ENCODE data around the gene SNW1. TPM values are rescaled to one million over a fixed set of nuclear protein-coding genes. Genes with fewer than 3 reads are reported as not detected.

The SNW1 gene
- total and polyA plus RNA-seq, 2 of the 13 experiments (the other 11 are each of a cell fraction or from before 2014, with no cell fraction given), result 23.2 to 65.8 TPM

DNA sequence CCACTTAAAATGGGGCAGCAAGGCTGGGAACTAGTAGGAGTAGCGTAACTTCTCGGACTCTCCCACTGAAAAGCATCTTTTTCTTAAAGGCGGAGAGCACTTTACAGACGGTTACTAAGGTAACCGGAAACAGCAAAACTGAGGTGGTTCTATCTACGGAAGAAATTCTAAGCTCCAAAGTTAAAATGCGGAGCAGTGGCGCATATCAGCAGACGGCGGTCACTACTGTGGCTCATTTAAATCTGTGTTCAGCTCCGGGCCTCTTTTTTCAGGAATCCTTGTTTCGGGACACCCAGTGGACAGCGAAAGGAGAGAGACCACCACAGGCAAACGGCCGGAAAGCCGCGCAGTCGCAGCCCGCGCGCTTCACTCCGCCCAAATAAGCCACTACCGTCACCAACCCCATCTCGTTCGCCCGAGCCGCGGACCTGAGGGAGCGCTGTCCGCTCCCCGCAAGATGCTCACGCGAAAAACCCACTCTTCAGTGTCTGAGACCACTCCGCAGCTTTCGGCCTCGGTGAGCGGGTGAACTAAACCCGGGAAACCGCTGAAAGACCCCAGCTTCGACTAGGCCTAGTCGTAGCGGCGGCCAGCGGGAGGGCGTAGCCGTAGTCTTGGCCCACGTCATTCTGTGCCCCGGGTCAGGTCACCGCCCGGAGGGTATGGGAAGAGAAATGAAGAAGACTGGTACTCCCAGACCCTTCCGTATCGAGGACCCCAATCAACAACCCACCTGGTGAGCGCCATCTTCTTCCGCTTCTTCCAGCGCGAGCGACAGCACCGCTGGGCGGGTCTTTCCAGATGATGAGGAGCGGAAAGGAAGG, at the start of gene SNW1 (continued):
- TF ChIP-seq, protein P1, sequence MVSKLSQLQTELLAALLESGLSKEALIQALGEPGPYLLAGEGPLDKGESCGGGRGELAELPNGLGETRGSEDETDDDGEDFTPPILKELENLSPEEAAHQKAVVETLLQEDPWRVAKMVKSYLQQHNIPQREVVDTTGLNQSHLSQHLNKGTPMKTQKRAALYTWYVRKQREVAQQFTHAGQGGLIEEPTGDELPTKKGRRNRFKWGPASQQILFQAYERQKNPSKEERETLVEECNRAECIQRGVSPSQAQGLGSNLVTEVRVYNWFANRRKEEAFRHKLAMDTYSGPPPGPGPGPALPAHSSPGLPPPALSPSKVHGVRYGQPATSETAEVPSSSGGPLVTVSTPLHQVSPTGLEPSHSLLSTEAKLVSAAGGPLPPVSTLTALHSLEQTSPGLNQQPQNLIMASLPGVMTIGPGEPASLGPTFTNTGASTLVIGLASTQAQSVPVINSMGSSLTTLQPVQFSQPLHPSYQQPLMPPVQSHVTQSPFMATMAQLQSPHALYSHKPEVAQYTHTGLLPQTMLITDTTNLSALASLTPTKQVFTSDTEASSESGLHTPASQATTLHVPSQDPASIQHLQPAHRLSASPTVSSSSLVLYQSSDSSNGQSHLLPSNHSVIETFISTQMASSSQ (IDR thresholded peaks at IDR 0.05; ENCODE audit: low read depth), result no peak
- TF ChIP-seq, protein P1 (CRISPR knock-in tag; IDR thresholded peaks at IDR 0.05; ENCODE audit: borderline replicate concordance), result 0 out of 2 replicates have a peak, but pooled peaks have one; percentile 15
- peak; percentile 46; the same call in 1 of the 2 replicates for TF ChIP-seq PBX2 (CRISPR knock-in tag; IDR thresholded peaks at IDR 0.05)
- TF ChIP-seq, protein P2, sequence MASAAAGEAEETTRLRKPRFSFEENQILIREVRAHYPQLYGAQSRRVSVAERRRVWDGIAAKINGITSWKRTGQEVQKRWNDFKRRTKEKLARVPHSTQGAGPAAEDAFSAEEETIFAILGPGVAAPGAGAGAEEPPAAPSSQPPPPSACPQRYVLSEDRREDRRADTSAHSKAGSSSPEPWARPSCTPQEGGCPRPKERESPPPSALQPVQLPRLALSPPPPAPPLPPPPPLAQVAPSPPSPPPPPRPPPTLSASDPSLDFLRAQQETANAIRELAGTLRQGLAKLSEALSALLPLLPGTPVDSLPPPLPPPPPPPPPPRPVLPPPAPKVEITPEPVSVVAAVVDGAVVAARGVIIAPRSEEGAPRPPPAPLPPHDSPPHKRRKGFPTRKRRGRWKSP (CRISPR knock-in tag; IDR thresholded peaks at IDR 0.05), result peak; percentile 61
- TF ChIP-seq FOXO1 (CRISPR knock-in tag; IDR thresholded peaks at IDR 0.05), result 0 out of 2 replicates have a peak, but pooled peaks have one; percentile 16
- TF ChIP-seq ZBTB39 (CRISPR knock-in tag; IDR thresholded peaks at IDR 0.05), result 0 out of 2 replicates have a peak, but pooled peaks have one; percentile 56
- peak; percentile 68; the same call in 1 of the 2 replicates for TF ChIP-seq YEATS4 (CRISPR knock-in tag; IDR thresholded peaks at IDR 0.05; ENCODE audit: borderline replicate concordance)
- TF ChIP-seq ZNF230 (CRISPR knock-in tag; IDR thresholded peaks at IDR 0.05), result peak; percentile 63; the same call in 1 of the 2 replicates
- peak; percentile 99 for TF ChIP-seq PHF8 (CRISPR knock-in tag; IDR thresholded peaks at IDR 0.05)
- peak; percentile 73; the same call in 1 of the 2 replicates for TF ChIP-seq ZNF768 (CRISPR knock-in tag; IDR thresholded peaks at IDR 0.05)
- no peak for TF ChIP-seq FOXA1 (IDR thresholded peaks at IDR 0.05)
- TF ChIP-seq FOXA1 (CRISPR knock-in tag; IDR thresholded peaks at IDR 0.05), result peak; percentile 13; the same call in 1 of the 2 replicates
- TF ChIP-seq FOXC1 (CRISPR knock-in tag; IDR thresholded peaks at IDR 0.05; ENCODE audit: borderline replicate concordance), result peak; percentile 87
- TF ChIP-seq CBX5 (CRISPR knock-in tag; IDR thresholded peaks at IDR 0.05; ENCODE audit: borderline replicate concordance), result 0 out of 2 replicates have a peak, but pooled peaks have one; percentile 49
- TF ChIP-seq ZNF580 (CRISPR knock-in tag; IDR thresholded peaks at IDR 0.05; ENCODE audit: borderline replicate concordance, low read depth), result peak; percentile 53; the same call in 1 of the 2 replicates
- 0 out of 2 replicates have a peak, but pooled peaks have one; percentile 34 for TF ChIP-seq MED13 (CRISPR knock-in tag; IDR thresholded peaks at IDR 0.05)
- no peak for TF ChIP-seq ZNF784 (CRISPR knock-in tag; IDR thresholded peaks at IDR 0.05; ENCODE audit: borderline replicate concordance)
- TF ChIP-seq SSRP1 (CRISPR knock-in tag; IDR thresholded peaks at IDR 0.05), result no peak
- peak; percentile 90 for TF ChIP-seq ASH2L (IDR thresholded peaks at IDR 0.05; ENCODE audit: insufficient read length, low read depth, low read length)
